Astrocyte (in vitro differentiated cells and primary cell): ENCODE measurements around the gene UTP15. TPM values are rescaled to one million over a fixed set of nuclear protein-coding genes. Genes with fewer than 3 reads are reported as not detected.

Experiments used
- DNase-seq: peaks from one replicate; pipeline ENCODE4 v3.0.0-alpha.2; 2010; ENCODE audit warnings: low read depth
- FAIRE-seq: peaks from 2 replicates; lab custom pipeline; 2011; peaks lifted over from hg19 to GRCh38; lab: Jason Lieb, UNC
- H2AFZ ChIP-seq: 2 replicates; pipeline ENCODE4 v1.6.0; 2012; ENCODE audit warnings: low read depth, low read length, inconsistent platforms
- H3K27ac ChIP-seq: 2 replicates; pipeline ENCODE4 v1.5.1; 2011; ENCODE audit warnings: low read depth, low read length, inconsistent platforms
- H3K27me3 ChIP-seq: 2 replicates; pipeline ENCODE4 v1.6.0; 2011; ENCODE audit warnings: low read length, inconsistent platforms; ENCODE audit not compliant: insufficient read depth
- H3K36me3 ChIP-seq: 2 replicates; pipeline ENCODE4 v1.5.1; 2011; ENCODE audit warnings: low read length, inconsistent platforms; ENCODE audit not compliant: insufficient read depth
- H3K4me1 ChIP-seq: 2 replicates; pipeline ENCODE4 v1.5.1; 2011; ENCODE audit warnings: low read length, inconsistent platforms; ENCODE audit not compliant: insufficient read depth
- H3K4me2 ChIP-seq: 2 replicates; pipeline ENCODE4 v1.6.0; 2012; ENCODE audit warnings: low read length, inconsistent platforms
- H3K4me3 ChIP-seq: 2 replicates; pipeline ENCODE4 v1.5.1; 2011; ENCODE audit warnings: low read depth, mild to moderate bottlenecking, low read length, inconsistent platforms; ENCODE audit not compliant: insufficient read depth
- H3K79me2 ChIP-seq: 2 replicates; pipeline ENCODE4 v1.6.0; 2012; ENCODE audit warnings: mild to moderate bottlenecking, low read length, inconsistent platforms; ENCODE audit not compliant: insufficient read depth
- H3K9ac ChIP-seq: 2 replicates; pipeline ENCODE4 v1.6.0; 2012; ENCODE audit warnings: mild to moderate bottlenecking, low read length, inconsistent platforms
- H3K9me3 ChIP-seq: 2 replicates; pipeline ENCODE4 v1.5.1; 2012; ENCODE audit warnings: low read depth, mild to moderate bottlenecking, low read length, inconsistent platforms; ENCODE audit not compliant: insufficient read depth
- H4K20me1 ChIP-seq: 2 replicates; pipeline ENCODE4 v1.6.0; 2012; ENCODE audit warnings: low read length, inconsistent platforms; ENCODE audit not compliant: insufficient read depth
- H3K27ac Mint-ChIP-seq: one replicate; pipeline ENCODE4 v1.8.0; 2021; ENCODE audit warnings: mild to moderate bottlenecking, mixed read lengths; ENCODE audit not compliant: unreplicated experiment
- H3K27me3 Mint-ChIP-seq: one replicate; pipeline ENCODE4 v1.8.0; 2021; ENCODE audit warnings: low read depth, mixed read lengths; ENCODE audit not compliant: unreplicated experiment
- H3K36me3 Mint-ChIP-seq: one replicate; pipeline ENCODE4 v1.8.0; 2021; ENCODE audit warnings: low read depth, mixed read lengths; ENCODE audit not compliant: unreplicated experiment
- H3K4me1 Mint-ChIP-seq: one replicate; pipeline ENCODE4 v1.8.0; 2021; ENCODE audit warnings: low read depth, mixed read lengths; ENCODE audit not compliant: unreplicated experiment
- H3K4me3 Mint-ChIP-seq: one replicate; pipeline ENCODE4 v1.8.0; 2021; ENCODE audit warnings: mild to moderate bottlenecking, moderate library complexity, mixed read lengths; ENCODE audit not compliant: unreplicated experiment
- H3K9me3 Mint-ChIP-seq: one replicate; pipeline ENCODE4 v1.8.0; 2021; ENCODE audit warnings: mild to moderate bottlenecking, mixed read lengths; ENCODE audit not compliant: unreplicated experiment
- EZH2 ChIP-seq: IDR thresholded peaks from 2 replicates; pipeline ENCODE4 v1.6.1; 2012; ENCODE audit warnings: mild to moderate bottlenecking, low read length, inconsistent platforms; ENCODE audit not compliant: insufficient read depth
- total RNA-seq: library from RNA; stranded (reverse); gene quantifications from 2 replicates; pipeline ENCODE4 v1.2.1, GENCODE V29; 2021
- TF ChIP-seq, protein P1 (sequence below): IDR thresholded peaks from 2 replicates; pipeline ENCODE4 v1.5.1; 2011; ENCODE audit warnings: low read depth, mild to moderate bottlenecking, inconsistent platforms, low read length, moderate library complexity; ENCODE audit not compliant: insufficient read depth

UTP15 gene
- total RNA-seq, 1 donor from 2014 or later, result 23.7 TPM

DNA sequence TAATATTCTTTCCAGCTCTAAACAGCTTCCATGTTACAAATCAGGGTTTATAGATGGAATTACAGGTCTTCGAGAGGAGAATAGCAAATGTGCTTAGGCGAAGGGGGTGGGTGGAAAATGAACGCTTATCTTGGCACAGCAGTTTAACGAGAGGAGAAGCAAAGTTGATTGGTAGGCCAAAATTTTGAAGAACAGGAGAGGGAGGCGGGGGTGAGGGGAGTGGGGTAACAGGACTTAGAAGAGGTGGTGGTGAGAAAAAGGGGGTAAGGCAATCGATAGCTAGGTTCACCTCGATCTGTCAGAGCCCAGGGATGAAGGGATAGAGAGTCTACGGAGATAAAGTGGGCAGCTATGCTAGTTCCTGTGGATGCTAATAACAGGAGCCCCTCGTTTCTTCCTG, 868 bp upstream of the UTP15 start:
- H3K4me1 ChIP-seq, result peaks cover 19% of the 10 kb centered on the region
- DNase-seq (no peak), FAIRE-seq (no peak)
- H3K4me3 ChIP-seq, result peak overlapping the region; percentile 89
- H3K4me2 ChIP-seq, result peak overlapping the region; percentile 88
- Mint-ChIP-seq H3K4me3 (peak overlapping the region; percentile 98), H3K27me3 (no peaks in the 10 kb centered on the region), H3K9me3 (no peaks in the 10 kb centered on the region), H3K36me3 (peaks cover 5% of the 10 kb centered on the region), H3K27ac (peak overlapping the region; percentile 100), H3K4me1 (peaks cover 14% of the 10 kb centered on the region)
- no peaks in the 10 kb centered on the region for H3K9me3 ChIP-seq
- peak overlapping the region; percentile 97 for H3K27ac ChIP-seq
- peak overlapping the region; percentile 96 for H2AFZ ChIP-seq
- no peaks in the 10 kb centered on the region for H3K27me3 ChIP-seq
- TF ChIP-seq EZH2, result no peak
- TF ChIP-seq, protein P1, sequence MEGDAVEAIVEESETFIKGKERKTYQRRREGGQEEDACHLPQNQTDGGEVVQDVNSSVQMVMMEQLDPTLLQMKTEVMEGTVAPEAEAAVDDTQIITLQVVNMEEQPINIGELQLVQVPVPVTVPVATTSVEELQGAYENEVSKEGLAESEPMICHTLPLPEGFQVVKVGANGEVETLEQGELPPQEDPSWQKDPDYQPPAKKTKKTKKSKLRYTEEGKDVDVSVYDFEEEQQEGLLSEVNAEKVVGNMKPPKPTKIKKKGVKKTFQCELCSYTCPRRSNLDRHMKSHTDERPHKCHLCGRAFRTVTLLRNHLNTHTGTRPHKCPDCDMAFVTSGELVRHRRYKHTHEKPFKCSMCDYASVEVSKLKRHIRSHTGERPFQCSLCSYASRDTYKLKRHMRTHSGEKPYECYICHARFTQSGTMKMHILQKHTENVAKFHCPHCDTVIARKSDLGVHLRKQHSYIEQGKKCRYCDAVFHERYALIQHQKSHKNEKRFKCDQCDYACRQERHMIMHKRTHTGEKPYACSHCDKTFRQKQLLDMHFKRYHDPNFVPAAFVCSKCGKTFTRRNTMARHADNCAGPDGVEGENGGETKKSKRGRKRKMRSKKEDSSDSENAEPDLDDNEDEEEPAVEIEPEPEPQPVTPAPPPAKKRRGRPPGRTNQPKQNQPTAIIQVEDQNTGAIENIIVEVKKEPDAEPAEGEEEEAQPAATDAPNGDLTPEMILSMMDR, result no peak
- no peaks in the 10 kb centered on the region for H4K20me1 ChIP-seq
- peaks cover 65% of the 10 kb centered on the region for H3K79me2 ChIP-seq
- peak overlapping the region; percentile 94 for H3K9ac ChIP-seq
- peaks cover 14% of the 10 kb centered on the region for H3K36me3 ChIP-seq

DNA sequence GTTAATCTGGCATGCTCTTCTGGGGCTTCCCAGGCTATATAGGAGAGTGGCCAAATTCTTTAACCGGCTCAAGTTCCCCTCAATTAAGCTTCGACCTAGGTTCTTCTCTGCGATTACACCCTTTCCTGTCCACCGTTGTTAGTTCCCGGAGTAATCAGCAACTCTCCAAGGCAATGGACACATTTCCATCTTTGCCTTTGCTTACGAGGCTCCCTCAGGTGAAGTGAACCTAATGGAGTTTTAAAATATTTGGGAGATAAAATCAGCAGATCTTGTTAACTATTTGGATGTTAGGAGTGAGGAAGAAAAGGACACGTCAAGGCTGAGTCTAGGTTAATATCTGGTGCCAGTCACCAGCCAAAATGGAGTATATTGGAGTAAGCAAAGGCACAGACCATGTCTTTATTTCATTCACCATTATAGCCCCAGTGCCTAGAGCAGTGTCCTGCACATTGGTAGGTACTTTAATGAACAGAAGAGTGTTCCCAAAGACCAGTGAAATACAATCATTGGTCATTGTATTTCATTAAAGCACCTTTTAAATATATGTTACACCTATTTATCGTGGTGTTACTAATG, 515 bp downstream of the UTP15 start:
- Mint-ChIP-seq H3K4me3 (peak overlapping the region; percentile 98), H3K4me1 (peaks cover 14% of the 10 kb centered on the region), H3K36me3 (peaks cover 3% of the 10 kb centered on the region), H3K9me3 (no peaks in the 10 kb centered on the region), H3K27me3 (no peaks in the 10 kb centered on the region), H3K27ac (peak overlapping the region; percentile 100)
- FAIRE-seq (peak; percentile 26), DNase-seq (peak; percentile 23)
- Histone ChIP-seq H2AFZ (peak overlapping the region; percentile 96), H4K20me1 (no peaks in the 10 kb centered on the region), H3K4me2 (peak overlapping the region; percentile 88), H3K4me3 (peak overlapping the region; percentile 89), H3K4me1 (peaks cover 19% of the 10 kb centered on the region), H3K9me3 (no peaks in the 10 kb centered on the region), H3K79me2 (peaks cover 65% of the 10 kb centered on the region), H3K9ac (peak overlapping the region; percentile 94), H3K27me3 (no peaks in the 10 kb centered on the region), H3K27ac (peak overlapping the region; percentile 97), H3K36me3 (peaks cover 17% of the 10 kb centered on the region)
- no peak for TF ChIP-seq EZH2
- TF ChIP-seq, protein P1, result no peak
